Activated T-cell treated with anti-CD3 and anti-CD28 coated beads, Interleukin-2, amount 50 U/mL, for 4 hours (primary cell): ENCODE data around the gene NCBP3. TPM values are rescaled to one million over a fixed set of nuclear protein-coding genes. Genes with fewer than 3 reads are reported as not detected.

Experiments used
- ATAC-seq, 2 donors: fragments of 200-7000 bp; cut with Tn5 transposase; one replicate each; pipeline ENCODE4 v1.10.0; 2021
- DNase-seq: peaks from one replicate; pipeline ENCODE4 v3.0.0-alpha.2; 2020
- H3K27me3 Mint-ChIP-seq: one replicate; pipeline ENCODE4 v1.8.0; 2021; ENCODE audit warnings: low read depth, mixed read lengths
- H3K36me3 Mint-ChIP-seq: one replicate; pipeline ENCODE4 v1.8.0; 2022; ENCODE audit warnings: mixed read lengths; ENCODE audit not compliant: insufficient read depth
- H3K4me1 Mint-ChIP-seq: one replicate; pipeline ENCODE4 v1.8.0; 2021; ENCODE audit warnings: low read depth, mixed read lengths
- H3K4me3 Mint-ChIP-seq: one replicate; pipeline ENCODE4 v1.8.0; 2021; ENCODE audit warnings: mild to moderate bottlenecking, moderate library complexity, mixed read lengths
- H3K9me3 Mint-ChIP-seq: one replicate; pipeline ENCODE4 v1.8.0; 2021; ENCODE audit warnings: mixed read lengths
- total RNA-seq, 3 donors: library from RNA; stranded (reverse); gene quantifications; one replicate each; pipeline ENCODE4 v1.2.1, GENCODE V29; 2021

Gene NCBP3
- total RNA-seq, 3 donors from 2014 or later, result 33.2 to 39.1 (median 36.4) TPM

DNA sequence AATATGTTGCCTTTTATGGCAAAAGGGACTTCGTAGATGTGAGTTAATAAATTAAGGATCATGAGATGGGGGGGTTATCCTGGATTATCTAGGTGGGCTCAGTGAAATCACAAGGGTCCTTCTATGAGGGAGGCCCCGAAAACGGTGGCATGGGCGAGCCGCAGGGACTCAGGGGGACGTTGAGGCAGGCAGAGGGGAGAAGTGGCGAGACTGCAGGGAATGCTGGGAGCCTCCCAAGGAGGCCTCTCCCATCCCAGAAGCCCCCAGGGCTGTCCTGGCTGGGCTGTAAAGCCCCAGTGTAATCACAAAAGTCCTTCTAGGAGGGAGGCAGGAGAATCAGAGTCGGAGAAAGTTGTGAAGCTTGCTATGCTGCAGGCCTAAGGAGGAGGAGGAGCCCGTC, 80.1 kb downstream of the NCBP3 start:
- Mint-ChIP-seq H3K36me3 (no peaks in the 10 kb centered on the region), H3K4me3 (no peak overlapping the region), H3K27me3 (peaks cover 3% of the 10 kb centered on the region), H3K4me1 (peaks cover 67% of the 10 kb centered on the region), H3K9me3 (no peaks in the 10 kb centered on the region)
- no peak for DNase-seq
- ATAC-seq, result no peak

- Mint-ChIP-seq H3K9me3 (peaks cover 5% of the 10 kb centered on the region), H3K4me3 (peak overlapping the region; percentile 62), H3K27me3 (peaks cover 3% of the 10 kb centered on the region), H3K4me1 (peaks cover 50% of the 10 kb centered on the region), H3K36me3 (no peaks in the 10 kb centered on the region)
- DNase-seq (no peak), ATAC-seq (no peak)
These were observed 82.3 kb downstream of the NCBP3 start for GRCh38 chr17:3763777-3764170.

GRCh38 chr17:3762922-3763776, 82.9 kb downstream of the NCBP3 start:
- Mint-ChIP-seq H3K9me3 (peaks cover 5% of the 10 kb centered on the region), H3K27me3 (no peaks in the 10 kb centered on the region), H3K4me1 (peaks cover 44% of the 10 kb centered on the region), H3K4me3 (peak overlapping the region; percentile 62), H3K36me3 (no peaks in the 10 kb centered on the region)
- peak; percentile 66 to 73 for ATAC-seq
- DNase-seq, result no peak

GRCh38 chr17:3761918-3762380, 84.1 kb downstream of the NCBP3 start:
- H3K4me1 Mint-ChIP-seq, result peaks cover 38% of the 10 kb centered on the region
- no peak for ATAC-seq

DNA sequence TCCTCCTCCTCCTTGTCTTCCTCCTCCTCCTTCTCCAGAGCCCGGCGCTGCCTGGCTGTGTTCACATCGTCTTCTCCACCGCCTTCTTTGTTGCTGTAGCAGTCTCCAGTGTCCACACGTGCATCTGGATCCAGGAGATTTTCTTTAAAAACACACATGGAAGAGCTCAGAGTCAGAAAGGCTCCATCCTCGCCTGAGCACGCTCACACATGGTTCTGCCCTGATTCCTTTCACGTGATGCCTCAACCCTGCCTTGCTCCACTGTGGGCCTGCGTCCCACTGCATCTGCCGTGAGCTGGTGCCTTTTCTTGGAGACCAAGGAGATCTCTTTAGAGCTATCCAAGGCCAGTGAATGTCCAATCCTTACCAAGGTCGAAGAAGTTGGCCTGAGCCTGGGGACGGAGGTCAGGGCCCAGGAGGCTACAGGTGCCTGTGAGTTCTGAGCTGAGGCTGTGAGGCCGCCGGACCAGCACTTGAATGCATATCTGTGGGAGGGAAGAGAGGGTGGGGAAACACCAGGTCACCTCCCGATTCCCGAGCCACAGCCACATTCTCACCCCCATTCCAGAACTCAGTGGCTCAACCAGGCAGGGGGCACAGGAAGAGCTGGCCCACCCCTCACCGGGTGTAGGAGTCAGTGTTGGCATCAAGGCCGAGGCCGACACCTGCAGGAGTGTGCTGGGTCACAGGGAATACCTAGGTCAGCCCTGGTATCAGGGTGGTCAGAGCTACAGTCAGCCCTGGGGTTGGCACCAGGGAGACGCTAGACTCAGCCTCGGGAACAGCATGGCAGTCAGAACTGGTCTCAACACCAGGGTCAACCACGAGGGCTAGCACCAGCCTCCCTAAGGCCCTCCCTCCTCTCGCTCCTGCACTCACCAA, 84.8 kb downstream of the NCBP3 start:
- Mint-ChIP-seq H3K4me3 (no peak overlapping the region), H3K9me3 (peaks cover 5% of the 10 kb centered on the region), H3K4me1 (peaks cover 33% of the 10 kb centered on the region), H3K36me3 (no peaks in the 10 kb centered on the region), H3K27me3 (no peaks in the 10 kb centered on the region)
- no peak for DNase-seq
- ATAC-seq, result no peak

More at GRCh38 chr17:3761918-3762380, 84.1 kb downstream of the NCBP3 start:
- no peak overlapping the region for H3K4me3 Mint-ChIP-seq
- H3K36me3 Mint-ChIP-seq, result no peaks in the 10 kb centered on the region
- H3K9me3 Mint-ChIP-seq, result peaks cover 5% of the 10 kb centered on the region
- no peak for DNase-seq
- no peaks in the 10 kb centered on the region for H3K27me3 Mint-ChIP-seq

- no peak for ATAC-seq
- Mint-ChIP-seq H3K4me3 (no peak overlapping the region), H3K36me3 (no peaks in the 10 kb centered on the region), H3K27me3 (no peaks in the 10 kb centered on the region), H3K4me1 (peaks cover 23% of the 10 kb centered on the region), H3K9me3 (peaks cover 5% of the 10 kb centered on the region)
- DNase-seq, result no peak
These were observed 86.3 kb downstream of the NCBP3 start for GRCh38 chr17:3759597-3760216.

- no peaks in the 10 kb centered on the region for H3K36me3 Mint-ChIP-seq
- H3K4me1 Mint-ChIP-seq, result peaks cover 25% of the 10 kb centered on the region
- ATAC-seq (peak in 1 of 2 donors; percentile 2), DNase-seq (no peak)
- peak overlapping the region; percentile 37 for H3K4me3 Mint-ChIP-seq
- H3K27me3 Mint-ChIP-seq, result no peaks in the 10 kb centered on the region
- H3K9me3 Mint-ChIP-seq, result peaks cover 5% of the 10 kb centered on the region
These were observed 90.6 kb downstream of the NCBP3 start for GRCh38 chr17:3755335-3756030.

DNA sequence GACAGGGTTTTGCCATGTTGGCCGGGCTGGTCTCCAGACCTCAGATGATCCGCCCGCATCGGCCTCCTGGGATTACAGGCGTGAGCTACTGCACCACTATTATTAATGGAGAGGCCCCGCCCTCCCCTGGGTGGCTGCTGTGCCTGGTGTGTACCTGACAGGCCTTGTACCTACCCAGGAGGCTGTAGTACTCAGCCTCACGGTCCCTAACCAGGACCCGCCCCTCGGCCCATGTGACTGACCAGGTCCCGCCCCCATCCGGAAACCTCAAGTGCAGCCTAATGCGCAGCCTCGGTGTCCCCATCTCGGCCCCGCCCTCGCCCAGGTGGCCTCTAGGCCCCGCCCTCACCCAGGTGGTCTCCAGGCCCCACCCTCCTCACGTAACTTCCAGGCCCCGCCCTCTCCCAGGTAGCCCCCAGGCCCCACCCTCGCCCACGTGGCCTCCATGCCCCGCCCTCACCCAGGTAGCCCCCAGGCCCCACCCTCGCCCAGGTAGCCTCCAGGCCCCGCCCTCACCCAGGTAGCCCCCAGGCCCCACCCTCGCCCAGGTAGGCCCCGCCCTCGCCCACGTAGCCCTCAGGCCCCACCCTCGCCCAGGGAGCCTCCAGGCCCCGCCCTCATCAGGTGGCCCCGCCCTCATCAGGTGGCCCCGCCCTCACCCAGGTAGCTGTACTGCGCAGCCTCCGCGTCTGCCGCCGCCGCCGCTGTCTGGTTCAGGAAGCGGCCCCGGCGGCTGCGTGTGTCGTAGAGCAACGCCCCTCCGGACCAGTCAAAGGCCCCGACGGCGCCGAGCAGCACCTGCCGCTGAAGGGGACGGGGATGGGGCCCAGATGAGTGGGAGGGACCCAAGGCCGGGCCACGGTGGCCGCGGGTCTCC, 91.3 kb downstream of the NCBP3 start:
- peak; percentile 64 for DNase-seq
- H3K4me1 Mint-ChIP-seq, result peaks cover 32% of the 10 kb centered on the region
- peaks cover 3% of the 10 kb centered on the region for H3K9me3 Mint-ChIP-seq
- H3K4me3 Mint-ChIP-seq, result no peak overlapping the region
- H3K27me3 Mint-ChIP-seq, result no peaks in the 10 kb centered on the region
- ATAC-seq, result peak; percentile 86 to 89
- no peaks in the 10 kb centered on the region for H3K36me3 Mint-ChIP-seq

DNA sequence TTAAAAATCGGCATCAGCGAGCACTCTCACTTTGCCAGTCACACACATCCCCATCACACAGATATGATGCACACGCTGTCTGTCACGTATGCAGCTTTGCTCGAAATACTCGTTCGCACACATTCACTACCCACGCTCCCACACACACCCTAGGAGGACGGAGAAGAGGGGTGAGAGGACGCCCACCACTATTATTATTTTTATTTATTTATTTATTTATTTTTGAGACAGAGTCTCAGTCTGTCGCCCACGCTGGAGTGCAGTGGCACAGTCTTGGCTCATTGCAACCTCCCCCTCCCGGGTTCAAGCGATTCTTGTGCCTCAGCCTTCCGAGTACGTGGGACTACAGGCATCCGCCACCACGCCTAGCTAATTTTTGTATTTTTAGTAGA, 92.0 kb downstream of the NCBP3 start:
- no peak for ATAC-seq
- H3K4me3 Mint-ChIP-seq, result no peak overlapping the region
- H3K9me3 Mint-ChIP-seq, result no peaks in the 10 kb centered on the region
- no peak for DNase-seq
- no peaks in the 10 kb centered on the region for H3K36me3 Mint-ChIP-seq
- H3K4me1 Mint-ChIP-seq, result peaks cover 32% of the 10 kb centered on the region
- H3K27me3 Mint-ChIP-seq, result no peaks in the 10 kb centered on the region

GRCh38 chr17:3753624-3754023, 92.4 kb downstream of the NCBP3 start:
- H3K27me3 Mint-ChIP-seq, result no peaks in the 10 kb centered on the region
- peaks cover 36% of the 10 kb centered on the region for H3K4me1 Mint-ChIP-seq
- no peak for DNase-seq
- ATAC-seq, result no peak
- H3K4me3 Mint-ChIP-seq, result no peak overlapping the region
- no peaks in the 10 kb centered on the region for H3K36me3 Mint-ChIP-seq
- H3K9me3 Mint-ChIP-seq, result no peaks in the 10 kb centered on the region
